B cell (primary cell): ENCODE data around the gene CACYBP. TPM values are rescaled to one million over a fixed set of nuclear protein-coding genes. Genes with fewer than 3 reads are reported as not detected.
"Not testable (repeated sequence)": the region's sequence is repeated elsewhere in the genome, so short reads cannot be mapped to it uniquely, and the experiment has no call there.

Source experiments
- ATAC-seq: fragments of 200-7000 bp; cut with Tn5 transposase; one replicate; pipeline ENCODE4 v1.10.0; 2021; ENCODE audit warnings: low read depth, mild to moderate bottlenecking, moderate number of reproducible peaks, moderate library complexity
- CTCF ChIA-PET: fragments of 350-600 bp; sonication (Branson Sonifier 250); formaldehyde crosslinking; loops from one replicate; lab custom pipeline; 2021; ENCODE audit warnings: antibody characterized with exemption, inconsistent platforms; lab: Charles Lee
- POLR2A ChIA-PET: fragments of 350-600 bp; sonication (Branson Sonifier 250); formaldehyde crosslinking; loops from one replicate; lab custom pipeline; 2021; ENCODE audit warnings: antibody characterized with exemption; lab: Charles Lee
- DNase-seq: peaks from one replicate; pipeline ENCODE4 v3.0.0; 2013
- H2AFZ ChIP-seq: 2 replicates; pipeline ENCODE4 v1.6.1; 2012; ENCODE audit warnings: mild to moderate bottlenecking, low read depth, low read length; ENCODE audit not compliant: insufficient read depth, poor library complexity, severe bottlenecking
- H3K27ac ChIP-seq, 2 donors: 1 replicate in 1 of 2; 2 replicates in 1 of 2; pipeline ENCODE4 v1.5.1; 2012 to 2013; ENCODE audit warnings: low read length in 2 of 2, mild to moderate bottlenecking in 2 of 2, moderate library complexity in 1 of 2
- H3K27me3 ChIP-seq, 4 experiments: fragments of 200-600 bp in 1 of 4; sonication (generic) in 1 of 4; replicated peaks in 1 of 4; 1 replicate in 2 of 4; 2 replicates in 2 of 4; pipeline versions ENCODE4 v1.6.1 to v1.7.0; 2013 to 2016; ENCODE audit warnings: low read length in 3 of 4, mild to moderate bottlenecking in 2 of 4, mixed read lengths in 1 of 4, moderate library complexity in 1 of 4; ENCODE audit not compliant: insufficient read depth in 4 of 4, control insufficient read depth in 3 of 4; ENCODE audit errors: control extremely low read depth in 1 of 4
- H3K36me3 ChIP-seq, 2 experiments: replicated peaks in 1 of 2; 1 replicate in 1 of 2; 2 replicates in 1 of 2; pipeline versions ENCODE4 v1.6.1 to v1.7.1; 2013; ENCODE audit warnings: low read length in 1 of 2; ENCODE audit not compliant: insufficient read depth in 2 of 2, control insufficient read depth in 1 of 2; ENCODE audit errors: control extremely low read depth in 1 of 2, extremely low read depth in 1 of 2
- H3K4me1 ChIP-seq, 2 donors: fragments of 200-600 bp in 1 of 2; sonication (generic) in 1 of 2; 1 replicate in 1 of 2; 2 replicates in 1 of 2; pipeline versions ENCODE4 v1.5.1 to v1.6.1; 2013 to 2017; ENCODE audit warnings: low read length in 2 of 2; ENCODE audit not compliant: control insufficient read depth in 2 of 2, insufficient read depth in 2 of 2
- H3K4me2 ChIP-seq: replicated peaks from 2 replicates; pipeline ENCODE3; 2012; ENCODE audit warnings: mild to moderate bottlenecking, low read depth, low read length; ENCODE audit not compliant: poor library complexity, severe bottlenecking
- H3K4me3 ChIP-seq, 5 experiments: fragments of 200-600 bp in 1 of 5; sonication (generic) in 1 of 5; 1 replicate in 3 of 5; 2 replicates in 2 of 5; pipeline versions ENCODE4 v1.5.1 to v1.7.0; 2011 to 2016; ENCODE audit warnings: low read length in 4 of 5, mild to moderate bottlenecking in 4 of 5, low read depth in 2 of 5, control low read depth in 1 of 5, moderate library complexity in 1 of 5; ENCODE audit not compliant: insufficient read depth in 1 of 5; ENCODE audit errors: control extremely low read depth in 1 of 5, extremely low read depth in 1 of 5
- H3K79me2 ChIP-seq: fragments of 200-600 bp; sonication (generic); one replicate; pipeline ENCODE4 v1.6.0; 2016; ENCODE audit warnings: low read length; ENCODE audit not compliant: control insufficient read depth, insufficient read depth
- H3K9ac ChIP-seq: fragments of 200-600 bp; sonication (generic); 2 replicates; pipeline ENCODE4 v1.6.1; 2017; ENCODE audit warnings: mild to moderate bottlenecking, low read length, moderate library complexity
- H3K9me3 ChIP-seq, 3 donors: one replicate each; pipeline versions ENCODE4 v1.6.1 to v1.7.1; 2013; ENCODE audit warnings: low read length in 2 of 3; ENCODE audit not compliant: control insufficient read depth in 2 of 3, insufficient read depth in 1 of 3; ENCODE audit errors: control extremely low read depth in 1 of 3
- H4K20me1 ChIP-seq: 2 replicates; pipeline ENCODE4 v1.6.0; 2012; ENCODE audit warnings: mild to moderate bottlenecking, low read length; ENCODE audit not compliant: insufficient read depth, control insufficient read depth, poor library complexity, severe bottlenecking
- H3K27ac Mint-ChIP-seq: one replicate; pipeline ENCODE4 v1.8.0; 2021; ENCODE audit warnings: mixed read lengths
- H3K27me3 Mint-ChIP-seq: one replicate; pipeline ENCODE4 v1.8.0; 2021; ENCODE audit warnings: mixed read lengths
- H3K4me1 Mint-ChIP-seq: one replicate; pipeline ENCODE4 v1.8.0; 2021; ENCODE audit warnings: mixed read lengths
- H3K4me3 Mint-ChIP-seq: one replicate; pipeline ENCODE4 v1.8.0; 2021; ENCODE audit warnings: mixed read lengths
- H3K9me3 Mint-ChIP-seq: one replicate; pipeline ENCODE4 v1.8.0; 2022; ENCODE audit warnings: mixed read lengths; ENCODE audit not compliant: insufficient read depth
- CTCF ChIP-seq: fragments of 200-600 bp; IDR thresholded peaks from one replicate; pipeline ENCODE4 v1.8.0; 2022; ENCODE audit warnings: antibody characterized with exemption, mild to moderate bottlenecking
- EZH2 ChIP-seq: IDR thresholded peaks from 2 replicates; pipeline ENCODE4 v1.6.1; 2012; ENCODE audit warnings: borderline replicate concordance, low read depth, mild to moderate bottlenecking, moderate library complexity, low read length; ENCODE audit not compliant: insufficient read depth, poor library complexity, severe bottlenecking
- WGBS: methylation state at CpG from one replicate; pipeline ENCODE4 v1.1.5; 2013; ENCODE audit warnings: missing lambda C conversion rate; ENCODE audit not compliant: insufficient coverage; 5-methylcytosine and 5-hydroxymethylcytosine counted together
- intact Hi-C: fragments of 100-400 bp; cut with micrococcal nuclease; formaldehyde crosslinking; loops from one replicate; pipeline ENCODE4 v1.10.0; 2022
- polyA plus RNA-seq: library from polyadenylated mRNA; depleted of rRNA; stranded (reverse); fragments of >200 nt; gene quantifications from 2 replicates; pipeline ENCODE4 v1.2.3, GENCODE V29; 2012
- total RNA-seq, 2 donors: library from RNA; stranded (reverse); fragments of 120-200 nt in 1 of 2; gene quantifications; 1 replicate in 1 of 2; 2 replicates in 1 of 2; pipeline versions ENCODE4 v1.2.3 to v1.2.4, GENCODE V29; 2013 to 2022

The CACYBP gene
- total and polyA plus RNA-seq, 2 donors (not counting 1 experiment from before 2014, with no cell fraction given) = 16.2 to 71.1 TPM

- ATAC-seq (no peak), DNase-seq (no peak)
- no peaks in the 10 kb centered on the region for H3K9me3 Mint-ChIP-seq
- ChIA-PET CTCF (no interaction called here), POLR2A (no interaction called here)
- Histone ChIP-seq H3K9me3 (no peaks in the 10 kb centered on the region), H3K36me3 (no peaks in the 10 kb centered on the region), H3K27ac (no peak overlapping the region), H3K4me2 (no peak overlapping the region), H3K79me2 (no peaks in the 10 kb centered on the region), H3K4me1 (no peaks in the 10 kb centered on the region), H4K20me1 (no peaks in the 10 kb centered on the region), H2AFZ (no peak overlapping the region), H3K4me3 (no peak overlapping the region), H3K27me3 (no peaks in the 10 kb centered on the region), H3K9ac (no peak overlapping the region)
- peaks cover 33% of the 10 kb centered on the region for H3K27me3 Mint-ChIP-seq
- intact Hi-C loops = no loop called here
- H3K4me3 Mint-ChIP-seq = no peak overlapping the region
- WGBS = 93% methylated on average over 17 of the region's 19 CpGs
- H3K27ac Mint-ChIP-seq = no peak overlapping the region
- no peaks in the 10 kb centered on the region for H3K4me1 Mint-ChIP-seq
- TF ChIP-seq EZH2 (no peak), CTCF (no peak)
Measured at GRCh38 chr1:175043824-175044223, 44.1 kb downstream of the CACYBP start.

GRCh38 chr1:175044591-175044990 is 44.8 kb downstream of the CACYBP start:
- H4K20me1 ChIP-seq, H3K27ac ChIP-seq, H3K79me2 ChIP-seq, H2AFZ ChIP-seq, H3K9me3 Mint-ChIP-seq, DNase-seq, H3K36me3 ChIP-seq, H3K9me3 ChIP-seq, H3K4me3 Mint-ChIP-seq, CTCF ChIA-PET, ATAC-seq, POLR2A ChIA-PET, H3K4me1 Mint-ChIP-seq, H3K9ac ChIP-seq, H3K27ac Mint-ChIP-seq, H3K4me3 ChIP-seq, H3K4me2 ChIP-seq, intact Hi-C loops, H3K27me3 ChIP-seq, H3K4me1 ChIP-seq: not testable (repeated sequence)
- 85% methylated on average over 18 of the region's 18 CpGs for WGBS
- H3K27me3 Mint-ChIP-seq = peaks cover 38% of the 10 kb centered on the region
